NCI-H2196 treated with DMSO at 0.1 percent for 48 hours (cell line): Measurements from ENCODE around the gene DENR.
A peak's percentile ranks its signal among the peaks of the same experiment; 100 is the strongest.
"Not testable (repeated sequence)": the region's sequence is repeated elsewhere in the genome, so short reads cannot be mapped to it uniquely, and the experiment has no call there.

Experiments
- DNase-seq: peaks from one replicate; lab custom pipeline; 2025; ENCODE audit not compliant: unreplicated experiment; lab: John Stamatoyannopoulos, UW

The DENR gene

GRCh38 chr12:122740351-122740750 lies 12.3 kb upstream of the DENR start:
- DNase-seq = no peak

- DNase-seq = no peak
These were observed 8.6 kb upstream of the DENR start for GRCh38 chr12:122743895-122744525.

GRCh38 chr12:122747224-122748135 lies 5.1 kb upstream of the DENR start:
- no peak for DNase-seq

DNA sequence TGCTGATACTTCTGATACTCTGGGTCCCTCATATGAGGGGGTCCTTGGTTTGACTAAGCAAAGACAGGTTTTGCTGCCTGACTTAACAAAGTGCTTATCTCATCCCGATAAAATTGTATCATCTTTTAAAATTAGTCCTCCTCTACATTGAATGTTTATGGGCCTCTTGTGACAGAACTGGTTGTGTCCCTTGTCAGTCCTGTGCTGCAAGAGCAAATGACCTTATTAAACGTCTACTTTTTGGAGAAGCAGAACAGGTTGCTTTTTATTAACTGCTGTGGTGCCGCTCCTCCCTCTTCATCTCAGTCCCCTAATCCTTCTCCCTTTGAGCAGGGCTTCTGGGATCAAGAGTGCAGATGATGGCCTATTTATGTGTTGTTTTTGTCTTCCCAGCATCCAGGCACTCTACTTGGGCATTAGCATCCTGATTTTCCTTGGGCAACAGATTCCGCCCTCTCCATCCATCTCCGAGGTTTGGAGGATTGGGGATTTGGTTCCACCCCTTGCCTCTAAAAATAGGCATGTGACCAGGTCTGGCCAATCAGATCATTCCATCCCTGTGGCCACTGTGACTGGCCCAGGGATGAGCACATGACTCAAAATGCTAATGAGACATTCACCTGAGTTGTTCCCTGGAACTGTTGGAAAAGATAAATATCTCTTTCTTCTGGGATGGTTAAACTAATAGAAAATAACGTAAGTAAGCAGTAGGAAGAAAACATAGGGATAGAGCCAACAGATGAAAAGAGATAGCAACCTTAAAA lies 2.9 kb upstream of the DENR start:
- no peak for DNase-seq

GRCh38 chr12:122750781-122751515 lies 1.7 kb upstream of the DENR start:
- DNase-seq = not testable (repeated sequence)

GRCh38 chr12:122753319-122753650 lies 661 bp downstream of the DENR start:
- DNase-seq = no peak

DNA sequence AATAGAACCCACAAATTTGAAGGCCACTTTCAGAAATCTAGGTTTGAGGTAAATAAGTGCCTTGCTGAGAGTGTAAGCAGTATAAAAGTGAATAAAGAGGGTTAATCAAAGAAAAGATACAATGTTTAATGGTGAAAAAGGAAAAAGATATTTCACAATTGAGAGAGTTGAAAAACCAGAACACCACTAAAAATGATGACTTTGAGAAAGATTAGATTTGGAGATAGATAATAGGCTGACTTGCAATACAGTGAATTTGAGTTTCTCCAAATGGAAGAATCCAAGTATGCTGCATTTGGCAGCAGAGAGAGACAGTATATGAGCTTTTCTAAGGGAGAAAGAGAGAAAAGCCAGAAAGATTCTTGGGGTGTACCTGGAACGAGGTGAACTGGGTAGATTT lies 2.2 kb downstream of the DENR start:
- DNase-seq = no peak

GRCh38 chr12:122757568-122757967 lies 4.9 kb downstream of the DENR start:
- no peak for DNase-seq

DNA sequence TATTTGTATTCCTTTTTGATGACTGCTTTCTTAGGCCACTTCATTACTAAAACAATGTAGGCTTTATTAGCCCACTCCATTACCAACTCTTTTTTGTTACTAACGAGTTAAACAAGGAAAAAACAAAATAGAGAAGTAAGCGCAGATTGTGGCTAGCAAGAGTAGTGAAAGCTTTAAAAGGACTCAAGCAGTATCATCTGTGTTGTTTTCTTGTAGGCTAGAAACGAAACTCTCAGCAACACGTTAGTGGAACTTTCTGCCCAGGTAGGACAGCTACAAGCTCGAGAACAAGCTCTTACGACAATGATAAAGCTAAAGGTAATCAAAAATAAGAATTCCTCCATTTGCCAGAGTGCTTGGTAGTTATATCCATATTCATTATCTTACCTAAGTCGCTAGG lies 32.9 kb downstream of the DENR start:
- no peak for DNase-seq

- no peak for DNase-seq
These were observed 35.8 kb downstream of the DENR start for GRCh38 chr12:122788387-122788786.

- DNase-seq = no peak
These were observed 37.0 kb downstream of the DENR start for GRCh38 chr12:122789637-122790036.

- no peak for DNase-seq
These were observed 37.9 kb downstream of the DENR start for GRCh38 chr12:122790393-122791075.

DNA sequence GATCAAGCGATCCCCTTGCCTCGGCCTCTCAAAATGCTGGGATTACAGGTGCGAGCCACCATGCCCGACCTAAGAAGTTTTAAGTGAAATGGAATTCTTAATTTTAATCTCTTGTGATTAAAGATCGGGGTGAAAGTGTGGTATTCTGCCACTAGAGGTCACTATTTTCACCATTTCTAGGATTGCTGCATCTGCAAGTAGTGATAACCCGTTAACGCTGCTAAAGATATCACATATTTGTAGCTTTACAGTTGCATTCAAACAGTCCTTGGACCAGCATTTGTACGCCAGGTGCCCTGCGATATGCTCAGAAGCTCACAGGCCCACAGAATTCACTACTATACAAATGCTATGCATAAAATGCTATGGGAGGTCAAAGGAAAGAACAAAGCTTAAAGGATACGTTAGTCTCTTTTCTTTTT lies 41.1 kb downstream of the DENR start:
- peak; percentile 63 for DNase-seq

- no peak for DNase-seq
These were observed 43.2 kb downstream of the DENR start for GRCh38 chr12:122795807-122796206.

- DNase-seq = no peak
These were observed 47.1 kb downstream of the DENR start for GRCh38 chr12:122799641-122800243.

GRCh38 chr12:122803937-122804336 lies 51.3 kb downstream of the DENR start:
- DNase-seq = no peak

- not testable (repeated sequence) for DNase-seq
These were observed 52.3 kb downstream of the DENR start for GRCh38 chr12:122804957-122805356.

GRCh38 chr12:122807651-122808050 lies 55.0 kb downstream of the DENR start:
- no peak for DNase-seq

DNA sequence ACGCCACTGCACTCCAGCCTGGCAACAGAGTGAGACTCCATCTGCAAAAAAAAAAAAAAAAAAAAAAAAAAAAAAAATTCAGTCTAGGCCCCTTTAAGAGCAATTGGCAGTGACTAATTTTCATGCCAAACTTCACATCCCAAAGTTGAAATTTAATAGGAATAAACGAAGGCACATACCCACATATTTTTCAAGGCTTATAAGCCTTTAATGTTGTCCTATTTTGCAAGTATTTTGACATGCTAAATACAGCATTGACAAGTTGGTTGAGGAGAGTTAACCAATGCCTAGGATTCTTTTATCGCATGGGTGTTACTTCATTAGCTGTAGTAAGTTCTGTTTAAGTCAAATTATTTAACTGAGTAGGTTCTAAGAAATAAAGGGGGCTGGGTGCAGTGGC lies 59.2 kb downstream of the DENR start:
- no peak for DNase-seq

DNA sequence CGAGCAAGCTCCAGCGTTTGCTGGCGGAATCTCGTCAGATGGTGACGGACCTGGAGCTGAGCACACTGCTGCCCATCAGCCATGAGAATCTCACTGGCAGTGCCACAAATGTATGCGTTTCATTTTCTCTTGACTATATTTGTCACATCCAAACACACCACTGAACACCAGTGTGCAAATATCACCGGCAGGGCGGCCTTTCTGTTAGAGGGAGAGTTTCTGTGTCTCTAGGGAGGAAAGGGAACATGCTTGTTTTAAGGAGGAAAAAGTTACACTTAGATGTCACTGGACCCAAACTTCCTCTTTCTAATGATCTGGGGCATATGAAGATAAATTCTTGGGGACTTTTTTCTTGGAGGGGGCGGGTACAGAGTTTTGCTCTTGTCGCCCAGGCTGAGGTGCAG lies 60.7 kb downstream of the DENR start:
- DNase-seq = no peak
